ENCODE results near the gene B3GALT6.

The B3GALT6 gene

GRCh38 chr1:1234180-1234808 lies 2.3 kb downstream of the B3GALT6 start:
- DNase-seq = no peak

- no peak for DNase-seq
Measured at GRCh38 chr1:1235016-1235744, 3.1 kb downstream of the B3GALT6 start.

- DNase-seq = no peak
Measured at GRCh38 chr1:1236176-1236763, 4.2 kb downstream of the B3GALT6 start.

GRCh38 chr1:1236945-1237873 lies 5.2 kb downstream of the B3GALT6 start:
- no peak for DNase-seq

GRCh38 chr1:1237874-1238701 lies 6.1 kb downstream of the B3GALT6 start:
- DNase-seq = no peak

- DNase-seq = no peak
Measured at GRCh38 chr1:1238702-1239178, 6.7 kb downstream of the B3GALT6 start.

- no peak for DNase-seq
Measured at GRCh38 chr1:1239227-1239613, 7.2 kb downstream of the B3GALT6 start.

GRCh38 chr1:1239614-1240347 lies 7.7 kb downstream of the B3GALT6 start:
- no peak for DNase-seq

GRCh38 chr1:1240348-1240732 lies 8.3 kb downstream of the B3GALT6 start:
- no peak for DNase-seq

- no peak for DNase-seq
Measured at GRCh38 chr1:1240822-1241587, 9.0 kb downstream of the B3GALT6 start.

GRCh38 chr1:1241588-1242219 lies 9.7 kb downstream of the B3GALT6 start:
- no peak for DNase-seq

- DNase-seq = no peak
Measured at GRCh38 chr1:1242461-1243265, 10.6 kb downstream of the B3GALT6 start.

GRCh38 chr1:1243266-1243660 lies 11.2 kb downstream of the B3GALT6 start:
- no peak for DNase-seq

- no peak for DNase-seq
Measured at GRCh38 chr1:1243807-1244191, 11.8 kb downstream of the B3GALT6 start.

GRCh38 chr1:1244192-1244811 lies 12.3 kb downstream of the B3GALT6 start:
- no peak for DNase-seq

- DNase-seq = no peak
Measured at GRCh38 chr1:1245178-1245816, 13.3 kb downstream of the B3GALT6 start.

GRCh38 chr1:1245817-1246576 lies 14.0 kb downstream of the B3GALT6 start:
- no peak for DNase-seq
